Measurements from ENCODE around the gene DAP3. TPM values are rescaled to one million over a fixed set of nuclear protein-coding genes. Genes with fewer than 3 reads are reported as not detected.
"Not testable (repeated sequence)": the region's sequence is repeated elsewhere in the genome, so short reads cannot be mapped to it uniquely, and the experiment has no call there.

DAP3 gene
- total RNA-seq, 1 donor from 2014 or later: 120 TPM

DNA sequence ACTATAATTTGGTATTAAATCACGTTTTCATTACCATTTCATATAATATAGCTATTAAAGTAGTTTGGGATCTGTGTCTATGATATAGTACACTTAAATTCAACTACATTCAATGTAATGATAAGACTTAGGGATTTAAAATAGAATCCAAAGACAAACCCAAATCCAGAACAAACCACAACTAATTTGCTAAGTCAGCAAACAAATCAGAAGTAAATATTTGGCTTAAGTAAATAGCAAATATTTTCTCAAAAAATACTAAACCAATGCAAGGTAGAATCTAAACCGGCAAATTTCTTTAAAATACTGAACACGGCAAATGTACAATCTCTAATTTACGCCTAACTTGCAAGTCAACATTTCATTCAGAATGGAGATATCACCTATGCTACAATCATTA is 17.1 kb upstream of the DAP3 start:
- no peak for TF ChIP-seq CTCF (IDR thresholded peaks at IDR 0.05; ENCODE audit: unreplicated experiment)
- DNase-seq (ENCODE audit: low spot score): no peak
- Mint-ChIP-seq H3K4me3 (ENCODE audit: unreplicated experiment) (peak overlapping the region; percentile 22), H3K9me3 (ENCODE audit: unreplicated experiment) (no peaks in the 10 kb centered on the region), H3K4me1 (ENCODE audit: unreplicated experiment) (no peaks in the 10 kb centered on the region), H3K36me3 (ENCODE audit: low read depth, unreplicated experiment) (peaks cover 50% of the 10 kb centered on the region), H3K27ac (ENCODE audit: unreplicated experiment) (no peak overlapping the region), H3K27me3 (ENCODE audit: unreplicated experiment) (no peaks in the 10 kb centered on the region)

- no peaks in the 10 kb centered on the region for H3K27me3 Mint-ChIP-seq (ENCODE audit: unreplicated experiment)
- TF ChIP-seq CTCF (IDR thresholded peaks at IDR 0.05; ENCODE audit: unreplicated experiment): no peak
- H3K36me3 Mint-ChIP-seq (ENCODE audit: low read depth, unreplicated experiment): peaks cover 50% of the 10 kb centered on the region
- H3K4me1 Mint-ChIP-seq (ENCODE audit: unreplicated experiment): no peaks in the 10 kb centered on the region
- no peak overlapping the region for H3K27ac Mint-ChIP-seq (ENCODE audit: unreplicated experiment)
- no peaks in the 10 kb centered on the region for H3K9me3 Mint-ChIP-seq (ENCODE audit: unreplicated experiment)
- no peak overlapping the region for H3K4me3 Mint-ChIP-seq (ENCODE audit: unreplicated experiment)
- no peak for DNase-seq (ENCODE audit: low spot score)
Measured at GRCh38 chr1:155673003-155673402, 15.9 kb upstream of the DAP3 start.

- H3K27ac Mint-ChIP-seq (ENCODE audit: unreplicated experiment): no peak overlapping the region
- no peaks in the 10 kb centered on the region for H3K9me3 Mint-ChIP-seq (ENCODE audit: unreplicated experiment)
- no peak overlapping the region for H3K4me3 Mint-ChIP-seq (ENCODE audit: unreplicated experiment)
- no peak for DNase-seq (ENCODE audit: low spot score)
- no peaks in the 10 kb centered on the region for H3K4me1 Mint-ChIP-seq (ENCODE audit: unreplicated experiment)
- H3K27me3 Mint-ChIP-seq (ENCODE audit: unreplicated experiment): no peaks in the 10 kb centered on the region
- H3K36me3 Mint-ChIP-seq (ENCODE audit: low read depth, unreplicated experiment): peaks cover 33% of the 10 kb centered on the region
- no peak for TF ChIP-seq CTCF (IDR thresholded peaks at IDR 0.05; ENCODE audit: unreplicated experiment)
Measured at GRCh38 chr1:155678027-155678426, 10.9 kb upstream of the DAP3 start.

DNA sequence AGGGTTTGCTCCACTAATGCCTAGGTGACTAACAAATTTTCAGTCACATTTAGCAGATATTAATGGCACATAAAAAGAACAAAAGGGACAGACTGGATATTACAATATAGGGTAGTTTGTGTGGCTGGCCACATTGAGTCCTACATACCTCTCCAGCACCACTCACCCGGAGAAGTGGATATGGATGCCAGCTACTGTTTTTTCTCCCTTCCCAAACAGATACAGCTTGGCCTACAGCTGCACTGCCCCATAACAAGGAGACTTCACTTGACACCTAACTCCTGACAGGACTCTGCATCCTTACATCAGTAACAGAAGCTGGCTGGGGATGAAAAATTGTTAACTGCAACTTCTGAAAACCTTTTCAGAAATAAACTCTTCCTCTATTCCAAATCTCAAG is 9.9 kb upstream of the DAP3 start:
- H3K4me1 Mint-ChIP-seq (ENCODE audit: unreplicated experiment); DNase-seq (ENCODE audit: low spot score); H3K27ac Mint-ChIP-seq (ENCODE audit: unreplicated experiment); H3K9me3 Mint-ChIP-seq (ENCODE audit: unreplicated experiment); H3K27me3 Mint-ChIP-seq (ENCODE audit: unreplicated experiment); H3K4me3 Mint-ChIP-seq (ENCODE audit: unreplicated experiment): not testable (repeated sequence)
- peaks cover 30% of the 10 kb centered on the region for H3K36me3 Mint-ChIP-seq (ENCODE audit: low read depth, unreplicated experiment)

DNA sequence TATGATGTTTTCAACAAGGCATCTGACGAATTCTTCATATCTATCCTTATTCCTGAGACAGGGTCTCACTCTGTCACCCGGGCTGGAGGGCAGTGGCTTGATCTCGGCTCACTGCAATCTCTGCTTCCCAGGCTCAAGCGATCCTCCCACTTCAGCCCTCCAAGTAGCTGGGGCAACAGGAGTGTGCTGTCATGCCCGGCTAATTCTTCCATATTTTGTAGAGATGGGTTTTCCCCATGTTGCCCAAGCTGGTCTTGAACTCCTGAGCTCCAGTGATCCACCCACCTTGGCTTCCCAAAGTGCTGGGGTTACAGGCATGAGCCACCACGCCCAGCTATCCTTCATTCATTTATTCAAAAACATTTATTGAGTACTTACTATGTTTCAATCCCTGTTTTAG is 8.4 kb upstream of the DAP3 start:
- Mint-ChIP-seq H3K4me3 (ENCODE audit: unreplicated experiment) (no peak overlapping the region), H3K4me1 (ENCODE audit: unreplicated experiment) (peaks cover 4% of the 10 kb centered on the region), H3K27me3 (ENCODE audit: unreplicated experiment) (no peaks in the 10 kb centered on the region), H3K9me3 (ENCODE audit: unreplicated experiment) (no peaks in the 10 kb centered on the region), H3K27ac (ENCODE audit: unreplicated experiment) (no peak overlapping the region), H3K36me3 (ENCODE audit: low read depth, unreplicated experiment) (peaks cover 25% of the 10 kb centered on the region)
- no peak for DNase-seq (ENCODE audit: low spot score)
- TF ChIP-seq CTCF (IDR thresholded peaks at IDR 0.05; ENCODE audit: unreplicated experiment): no peak

DNA sequence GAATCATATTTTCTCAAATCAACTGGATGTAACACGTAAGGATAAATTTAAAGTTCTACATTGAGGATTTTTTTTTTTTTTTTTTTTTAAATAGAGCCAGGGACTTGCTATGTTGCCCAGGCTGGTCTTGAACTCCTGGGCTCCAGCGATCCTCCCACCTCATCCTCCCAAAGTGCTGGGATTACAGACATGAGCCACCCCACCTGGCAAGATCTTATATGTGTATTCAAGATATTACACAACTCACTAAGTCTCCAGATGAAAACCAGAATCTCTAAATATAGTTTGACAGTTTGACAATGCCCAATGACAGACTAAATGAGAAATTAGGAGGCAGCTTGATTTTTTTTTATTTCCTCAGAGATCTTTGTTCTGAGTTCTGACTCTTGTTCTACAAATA is 7.1 kb upstream of the DAP3 start:
- no peak overlapping the region for H3K4me3 Mint-ChIP-seq (ENCODE audit: unreplicated experiment)
- peaks cover 18% of the 10 kb centered on the region for H3K36me3 Mint-ChIP-seq (ENCODE audit: low read depth, unreplicated experiment)
- H3K4me1 Mint-ChIP-seq (ENCODE audit: unreplicated experiment): peaks cover 10% of the 10 kb centered on the region
- no peak for TF ChIP-seq CTCF (IDR thresholded peaks at IDR 0.05; ENCODE audit: unreplicated experiment)
- no peaks in the 10 kb centered on the region for H3K27me3 Mint-ChIP-seq (ENCODE audit: unreplicated experiment)
- no peak for DNase-seq (ENCODE audit: low spot score)
- no peak overlapping the region for H3K27ac Mint-ChIP-seq (ENCODE audit: unreplicated experiment)
- no peaks in the 10 kb centered on the region for H3K9me3 Mint-ChIP-seq (ENCODE audit: unreplicated experiment)

GRCh38 chr1:155687705-155688323 is 1.1 kb upstream of the DAP3 start:
- H3K36me3 Mint-ChIP-seq (ENCODE audit: low read depth, unreplicated experiment): peaks cover 29% of the 10 kb centered on the region
- H3K4me1 Mint-ChIP-seq (ENCODE audit: unreplicated experiment): peaks cover 29% of the 10 kb centered on the region
- H3K9me3 Mint-ChIP-seq (ENCODE audit: unreplicated experiment); H3K27me3 Mint-ChIP-seq (ENCODE audit: unreplicated experiment): not testable (repeated sequence)
- H3K27ac Mint-ChIP-seq (ENCODE audit: unreplicated experiment): peak overlapping the region; percentile 93
- peak overlapping the region; percentile 97 for H3K4me3 Mint-ChIP-seq (ENCODE audit: unreplicated experiment)
- peak; percentile 59 for DNase-seq (ENCODE audit: low spot score)

Data from endothelial cell (in vitro differentiated cells).